Epithelial cell of prostate (primary cell): ENCODE results near the gene GP1BB.
"Not testable (repeated sequence)": the region's sequence is repeated elsewhere in the genome, so short reads cannot be mapped to it uniquely, and the experiment has no call there.

Experiments
- DNase-seq: peaks from one replicate; pipeline ENCODE4 v3.0.0-alpha.2; 2011; ENCODE audit warnings: low read depth, low spot score
- H3K27ac ChIP-seq: fragments of 450-650 bp; 2 replicates; pipeline ENCODE4 v1.5.1; 2017; ENCODE audit warnings: mild to moderate bottlenecking

The GP1BB gene

GRCh38 chr22:19724927-19725661 lies 1.8 kb downstream of the GP1BB start:
- H3K27ac ChIP-seq = no peak overlapping the region
- no peak for DNase-seq

GRCh38 chr22:19726064-19726788 lies 2.9 kb downstream of the GP1BB start:
- H3K27ac ChIP-seq, DNase-seq: not testable (repeated sequence)

- DNase-seq = no peak
- H3K27ac ChIP-seq = no peak overlapping the region
Observed at GRCh38 chr22:19727310-19728150, 4.2 kb downstream of the GP1BB start.

GRCh38 chr22:19728271-19728670 lies 4.9 kb downstream of the GP1BB start:
- DNase-seq = no peak
- H3K27ac ChIP-seq = no peak overlapping the region

GRCh38 chr22:19728836-19729235 lies 5.5 kb downstream of the GP1BB start:
- no peak overlapping the region for H3K27ac ChIP-seq
- no peak for DNase-seq

- no peak for DNase-seq
- H3K27ac ChIP-seq = no peak overlapping the region
Observed at GRCh38 chr22:19729507-19729906, 6.2 kb downstream of the GP1BB start.

- no peak for DNase-seq
- no peak overlapping the region for H3K27ac ChIP-seq
Observed at GRCh38 chr22:19730198-19730597, 6.9 kb downstream of the GP1BB start.

GRCh38 chr22:19730655-19731360 lies 7.5 kb downstream of the GP1BB start:
- no peak for DNase-seq
- H3K27ac ChIP-seq = no peak overlapping the region

GRCh38 chr22:19731361-19732135 lies 8.2 kb downstream of the GP1BB start:
- H3K27ac ChIP-seq = no peak overlapping the region
- DNase-seq = no peak

GRCh38 chr22:19732403-19733113 lies 9.2 kb downstream of the GP1BB start:
- no peak overlapping the region for H3K27ac ChIP-seq
- no peak for DNase-seq

- H3K27ac ChIP-seq = no peak overlapping the region
- DNase-seq = no peak
Observed at GRCh38 chr22:19733755-19734154, 10.4 kb downstream of the GP1BB start.

- DNase-seq = no peak
- no peak overlapping the region for H3K27ac ChIP-seq
Observed at GRCh38 chr22:19734163-19734562, 10.8 kb downstream of the GP1BB start.

GRCh38 chr22:19734837-19735382 lies 11.6 kb downstream of the GP1BB start:
- no peak for DNase-seq
- H3K27ac ChIP-seq = no peak overlapping the region

- DNase-seq = no peak
- H3K27ac ChIP-seq = no peak overlapping the region
Observed at GRCh38 chr22:19735665-19736510, 12.5 kb downstream of the GP1BB start.

- no peak overlapping the region for H3K27ac ChIP-seq
- DNase-seq = no peak
Observed at GRCh38 chr22:19737846-19738663, 14.7 kb downstream of the GP1BB start.

- no peak for DNase-seq
- no peak overlapping the region for H3K27ac ChIP-seq
Observed at GRCh38 chr22:19738664-19739447, 15.5 kb downstream of the GP1BB start.
